HEK293 (cell line): ENCODE measurements around the gene BNIPL.

ENCODE experiments used
- KLF16 ChIP-seq: fragments of 450-650 bp; formaldehyde crosslinking; IDR thresholded peaks from 2 replicates; pipeline ENCODE4 v1.5.1; 2017; ENCODE audit warnings: missing biosample characterization, missing genetic modification characterization
- KLF9 ChIP-seq: fragments of 450-650 bp; formaldehyde crosslinking; IDR thresholded peaks from 2 replicates; pipeline ENCODE4 v1.5.1; 2016; ENCODE audit warnings: missing biosample characterization, missing genetic modification characterization, low read depth
- RBAK ChIP-seq: fragments of 450-650 bp; formaldehyde crosslinking; IDR thresholded peaks from 2 replicates; pipeline ENCODE4 v1.5.1; 2016; ENCODE audit warnings: missing biosample characterization, missing genetic modification characterization
- REPIN1 ChIP-seq: fragments of 450-650 bp; formaldehyde crosslinking; IDR thresholded peaks from 2 replicates; pipeline ENCODE4 v1.5.1; 2017; ENCODE audit warnings: missing biosample characterization, missing genetic modification characterization, low read depth
- ZBTB17 ChIP-seq: fragments of 450-650 bp; formaldehyde crosslinking; IDR thresholded peaks from 2 replicates; pipeline ENCODE4 v1.5.1; 2016; ENCODE audit warnings: missing biosample characterization, missing genetic modification characterization
- ZEB2 ChIP-seq: fragments of 450-650 bp; formaldehyde crosslinking; IDR thresholded peaks from 2 replicates; pipeline ENCODE4 v1.5.1; 2016; ENCODE audit warnings: missing biosample characterization, missing genetic modification characterization
- ZNF239 ChIP-seq: fragments of 450-650 bp; formaldehyde crosslinking; IDR thresholded peaks from 2 replicates; pipeline ENCODE4 v1.5.1; 2016; ENCODE audit warnings: missing biosample characterization, missing genetic modification characterization
- ZNF350 ChIP-seq: fragments of 450-650 bp; formaldehyde crosslinking; IDR thresholded peaks from 2 replicates; pipeline ENCODE4 v1.5.0; 2017; ENCODE audit warnings: missing biosample characterization, mild to moderate bottlenecking, missing genetic modification characterization
- ZNF561 ChIP-seq: fragments of 450-650 bp; IDR thresholded peaks from 2 replicates; pipeline ENCODE4 v1.5.1; 2018; ENCODE audit warnings: missing biosample characterization, missing genetic modification characterization, borderline replicate concordance
- ZNF664 ChIP-seq: fragments of 450-650 bp; formaldehyde crosslinking; IDR thresholded peaks from 2 replicates; pipeline ENCODE4 v1.5.1; 2016; ENCODE audit warnings: missing biosample characterization, missing genetic modification characterization
- ZNF707 ChIP-seq: fragments of 450-650 bp; formaldehyde crosslinking; IDR thresholded peaks from 2 replicates; pipeline ENCODE4 v1.5.1; 2016; ENCODE audit warnings: missing biosample characterization, missing genetic modification characterization
- ZNF76 ChIP-seq: fragments of 450-650 bp; formaldehyde crosslinking; IDR thresholded peaks from 2 replicates; pipeline ENCODE4; 2016; ENCODE audit warnings: low read depth, missing biosample characterization, missing genetic modification characterization, borderline replicate concordance
- ZNF768 ChIP-seq: fragments of 450-650 bp; formaldehyde crosslinking; IDR thresholded peaks from 2 replicates; pipeline ENCODE4 v1.5.1; 2018; ENCODE audit warnings: missing biosample characterization, mild to moderate bottlenecking, missing genetic modification characterization
- ZNF776 ChIP-seq: fragments of 450-650 bp; formaldehyde crosslinking; IDR thresholded peaks from 2 replicates; pipeline ENCODE4 v1.5.0; 2017; ENCODE audit warnings: missing biosample characterization, missing genetic modification characterization, borderline replicate concordance
- ZNF830 ChIP-seq: fragments of 450-650 bp; IDR thresholded peaks from 2 replicates; pipeline ENCODE4 v1.5.0; 2018; ENCODE audit warnings: missing biosample characterization, missing genetic modification characterization, low read depth, mild to moderate bottlenecking, moderate library complexity
- TF ChIP-seq, protein P1 (sequence below): fragments of 450-650 bp; formaldehyde crosslinking; IDR thresholded peaks from 2 replicates; pipeline ENCODE4 v1.5.1; 2016; ENCODE audit warnings: missing biosample characterization, missing genetic modification characterization
- TF ChIP-seq, protein P2 (sequence below): fragments of 450-650 bp; formaldehyde crosslinking; IDR thresholded peaks from 2 replicates; pipeline ENCODE4 v1.5.1; 2016; ENCODE audit warnings: missing biosample characterization, missing genetic modification characterization, borderline replicate concordance
- TF ChIP-seq, protein P3 (sequence below): fragments of 450-650 bp; formaldehyde crosslinking; IDR thresholded peaks from 2 replicates; pipeline ENCODE4 v1.5.1; 2016; ENCODE audit warnings: missing biosample characterization, missing genetic modification characterization
- TF ChIP-seq, protein P4 (sequence below): fragments of 450-650 bp; formaldehyde crosslinking; optimal IDR thresholded peaks from 2 replicates; pipeline ENCODE3; 2016; ENCODE audit warnings: missing biosample characterization, mild to moderate bottlenecking, missing genetic modification characterization
- TF ChIP-seq, protein P5 (sequence below): fragments of 450-650 bp; formaldehyde crosslinking; conservative IDR thresholded peaks from 2 replicates; pipeline ENCODE4 v1.5.1; 2016; ENCODE audit warnings: low read depth, missing biosample characterization, missing genetic modification characterization
- TF ChIP-seq, protein P6 (sequence below): fragments of 450-650 bp; formaldehyde crosslinking; IDR thresholded peaks from 2 replicates; pipeline ENCODE4 v1.5.0; 2017; ENCODE audit warnings: missing biosample characterization, missing genetic modification characterization, borderline replicate concordance
- TF ChIP-seq, protein P7 (sequence below): fragments of 450-650 bp; formaldehyde crosslinking; IDR thresholded peaks from 2 replicates; pipeline ENCODE4 v1.5.1; 2016; ENCODE audit warnings: missing biosample characterization, missing genetic modification characterization, low read depth

Gene BNIPL

DNA sequence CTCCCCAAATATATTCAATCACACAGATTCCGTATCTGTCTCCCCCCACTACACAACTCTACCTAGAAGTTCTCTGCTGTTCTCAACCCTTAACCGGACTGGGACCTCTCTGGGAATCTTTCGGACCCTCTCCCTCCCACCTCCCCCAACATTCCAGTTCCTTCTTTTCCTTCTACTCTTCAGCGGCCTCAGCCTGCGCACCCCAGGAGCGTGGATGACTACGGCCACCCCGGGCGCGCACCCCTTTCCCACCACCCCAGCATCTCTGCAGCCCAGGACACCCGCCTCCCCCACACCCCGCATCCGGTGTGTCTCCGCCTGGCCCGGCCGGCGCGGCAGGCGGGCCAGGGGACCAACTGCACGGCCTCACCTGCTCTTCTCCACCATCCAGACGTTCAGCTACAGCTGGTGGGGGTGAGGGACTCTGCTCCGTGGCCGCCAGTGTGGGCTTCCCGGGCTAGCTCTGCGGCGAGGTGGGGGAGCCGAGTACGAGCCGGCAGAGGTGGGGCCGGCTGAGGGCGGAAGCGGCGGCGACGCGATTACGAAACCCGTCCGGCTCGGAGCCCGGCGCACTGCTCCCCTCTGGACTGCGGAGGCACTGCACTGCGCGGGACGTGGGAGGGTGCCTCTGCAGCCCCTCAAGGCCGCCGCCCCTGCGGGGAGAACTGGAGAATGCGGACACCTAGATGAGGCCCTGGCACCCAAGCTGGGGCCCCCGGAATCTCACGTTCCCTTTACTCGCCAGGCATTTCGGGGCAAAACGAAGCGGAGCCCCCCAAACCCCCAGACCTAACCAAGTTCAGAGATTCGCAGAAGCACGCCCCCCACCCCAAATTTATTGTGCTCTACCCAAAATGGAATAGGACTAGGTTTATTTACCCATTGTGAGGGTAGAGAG lies 23.0 kb downstream of the BNIPL start, which contains the start of gene CDC42SE1 (continued):
- 0 out of 2 replicates have a peak, but pooled peaks have one; percentile 58 for TF ChIP-seq REPIN1
- TF ChIP-seq ZNF664 (tag by site-specific recombination) = no peak
- TF ChIP-seq, protein P1, sequence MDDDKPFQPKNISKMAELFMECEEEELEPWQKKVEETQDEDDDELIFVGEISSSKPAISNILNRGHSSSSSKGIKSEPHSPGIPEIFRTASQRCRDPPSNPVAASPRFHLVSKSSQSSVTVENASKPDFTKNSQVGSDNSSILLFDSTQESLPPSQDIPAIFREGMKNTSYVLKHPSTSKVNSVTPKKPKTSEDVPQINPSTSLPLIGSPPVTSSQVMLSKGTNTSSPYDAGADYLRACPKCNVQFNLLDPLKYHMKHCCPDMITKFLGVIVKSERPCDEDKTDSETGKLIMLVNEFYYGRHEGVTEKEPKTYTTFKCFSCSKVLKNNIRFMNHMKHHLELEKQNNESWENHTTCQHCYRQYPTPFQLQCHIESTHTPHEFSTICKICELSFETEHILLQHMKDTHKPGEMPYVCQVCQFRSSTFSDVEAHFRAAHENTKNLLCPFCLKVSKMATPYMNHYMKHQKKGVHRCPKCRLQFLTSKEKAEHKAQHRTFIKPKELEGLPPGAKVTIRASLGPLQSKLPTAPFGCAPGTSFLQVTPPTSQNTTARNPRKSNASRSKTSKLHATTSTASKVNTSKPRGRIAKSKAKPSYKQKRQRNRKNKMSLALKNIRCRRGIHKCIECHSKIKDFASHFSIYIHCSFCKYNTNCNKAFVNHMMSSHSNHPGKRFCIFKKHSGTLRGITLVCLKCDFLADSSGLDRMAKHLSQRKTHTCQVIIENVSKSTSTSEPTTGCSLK = no peak
- TF ChIP-seq, protein P2, sequence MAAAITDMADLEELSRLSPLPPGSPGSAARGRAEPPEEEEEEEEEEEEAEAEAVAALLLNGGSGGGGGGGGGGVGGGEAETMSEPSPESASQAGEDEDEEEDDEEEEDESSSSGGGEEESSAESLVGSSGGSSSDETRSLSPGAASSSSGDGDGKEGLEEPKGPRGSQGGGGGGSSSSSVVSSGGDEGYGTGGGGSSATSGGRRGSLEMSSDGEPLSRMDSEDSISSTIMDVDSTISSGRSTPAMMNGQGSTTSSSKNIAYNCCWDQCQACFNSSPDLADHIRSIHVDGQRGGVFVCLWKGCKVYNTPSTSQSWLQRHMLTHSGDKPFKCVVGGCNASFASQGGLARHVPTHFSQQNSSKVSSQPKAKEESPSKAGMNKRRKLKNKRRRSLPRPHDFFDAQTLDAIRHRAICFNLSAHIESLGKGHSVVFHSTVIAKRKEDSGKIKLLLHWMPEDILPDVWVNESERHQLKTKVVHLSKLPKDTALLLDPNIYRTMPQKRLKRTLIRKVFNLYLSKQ (tag by site-specific recombination) = no peak
- no peak for TF ChIP-seq ZNF350 (tag by site-specific recombination)
- TF ChIP-seq, protein P3, sequence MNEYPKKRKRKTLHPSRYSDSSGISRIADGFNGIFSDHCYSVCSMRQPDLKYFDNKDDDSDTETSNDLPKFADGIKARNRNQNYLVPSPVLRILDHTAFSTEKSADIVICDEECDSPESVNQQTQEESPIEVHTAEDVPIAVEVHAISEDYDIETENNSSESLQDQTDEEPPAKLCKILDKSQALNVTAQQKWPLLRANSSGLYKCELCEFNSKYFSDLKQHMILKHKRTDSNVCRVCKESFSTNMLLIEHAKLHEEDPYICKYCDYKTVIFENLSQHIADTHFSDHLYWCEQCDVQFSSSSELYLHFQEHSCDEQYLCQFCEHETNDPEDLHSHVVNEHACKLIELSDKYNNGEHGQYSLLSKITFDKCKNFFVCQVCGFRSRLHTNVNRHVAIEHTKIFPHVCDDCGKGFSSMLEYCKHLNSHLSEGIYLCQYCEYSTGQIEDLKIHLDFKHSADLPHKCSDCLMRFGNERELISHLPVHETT (tag by site-specific recombination) = peak; percentile 28; the same call in 1 of the 2 replicates
- peak; percentile 44; the same call in 1 of the 2 replicates for TF ChIP-seq ZBTB17 (tag by site-specific recombination)
- no peak for TF ChIP-seq ZNF776
- no peak for TF ChIP-seq ZNF239 (tag by site-specific recombination)
- no peak; the same call in none of the 2 replicates for TF ChIP-seq KLF16 (tag by site-specific recombination)
- TF ChIP-seq KLF9 (tag by site-specific recombination) = peak; percentile 73
- TF ChIP-seq, protein P4, sequence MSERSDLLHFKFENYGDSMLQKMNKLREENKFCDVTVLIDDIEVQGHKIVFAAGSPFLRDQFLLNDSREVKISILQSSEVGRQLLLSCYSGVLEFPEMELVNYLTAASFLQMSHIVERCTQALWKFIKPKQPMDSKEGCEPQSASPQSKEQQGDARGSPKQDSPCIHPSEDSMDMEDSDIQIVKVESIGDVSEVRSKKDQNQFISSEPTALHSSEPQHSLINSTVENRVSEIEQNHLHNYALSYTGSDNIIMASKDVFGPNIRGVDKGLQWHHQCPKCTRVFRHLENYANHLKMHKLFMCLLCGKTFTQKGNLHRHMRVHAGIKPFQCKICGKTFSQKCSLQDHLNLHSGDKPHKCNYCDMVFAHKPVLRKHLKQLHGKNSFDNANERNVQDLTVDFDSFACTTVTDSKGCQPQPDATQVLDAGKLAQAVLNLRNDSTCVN (tag by site-specific recombination) = peak; percentile 99
- TF ChIP-seq, protein P5, sequence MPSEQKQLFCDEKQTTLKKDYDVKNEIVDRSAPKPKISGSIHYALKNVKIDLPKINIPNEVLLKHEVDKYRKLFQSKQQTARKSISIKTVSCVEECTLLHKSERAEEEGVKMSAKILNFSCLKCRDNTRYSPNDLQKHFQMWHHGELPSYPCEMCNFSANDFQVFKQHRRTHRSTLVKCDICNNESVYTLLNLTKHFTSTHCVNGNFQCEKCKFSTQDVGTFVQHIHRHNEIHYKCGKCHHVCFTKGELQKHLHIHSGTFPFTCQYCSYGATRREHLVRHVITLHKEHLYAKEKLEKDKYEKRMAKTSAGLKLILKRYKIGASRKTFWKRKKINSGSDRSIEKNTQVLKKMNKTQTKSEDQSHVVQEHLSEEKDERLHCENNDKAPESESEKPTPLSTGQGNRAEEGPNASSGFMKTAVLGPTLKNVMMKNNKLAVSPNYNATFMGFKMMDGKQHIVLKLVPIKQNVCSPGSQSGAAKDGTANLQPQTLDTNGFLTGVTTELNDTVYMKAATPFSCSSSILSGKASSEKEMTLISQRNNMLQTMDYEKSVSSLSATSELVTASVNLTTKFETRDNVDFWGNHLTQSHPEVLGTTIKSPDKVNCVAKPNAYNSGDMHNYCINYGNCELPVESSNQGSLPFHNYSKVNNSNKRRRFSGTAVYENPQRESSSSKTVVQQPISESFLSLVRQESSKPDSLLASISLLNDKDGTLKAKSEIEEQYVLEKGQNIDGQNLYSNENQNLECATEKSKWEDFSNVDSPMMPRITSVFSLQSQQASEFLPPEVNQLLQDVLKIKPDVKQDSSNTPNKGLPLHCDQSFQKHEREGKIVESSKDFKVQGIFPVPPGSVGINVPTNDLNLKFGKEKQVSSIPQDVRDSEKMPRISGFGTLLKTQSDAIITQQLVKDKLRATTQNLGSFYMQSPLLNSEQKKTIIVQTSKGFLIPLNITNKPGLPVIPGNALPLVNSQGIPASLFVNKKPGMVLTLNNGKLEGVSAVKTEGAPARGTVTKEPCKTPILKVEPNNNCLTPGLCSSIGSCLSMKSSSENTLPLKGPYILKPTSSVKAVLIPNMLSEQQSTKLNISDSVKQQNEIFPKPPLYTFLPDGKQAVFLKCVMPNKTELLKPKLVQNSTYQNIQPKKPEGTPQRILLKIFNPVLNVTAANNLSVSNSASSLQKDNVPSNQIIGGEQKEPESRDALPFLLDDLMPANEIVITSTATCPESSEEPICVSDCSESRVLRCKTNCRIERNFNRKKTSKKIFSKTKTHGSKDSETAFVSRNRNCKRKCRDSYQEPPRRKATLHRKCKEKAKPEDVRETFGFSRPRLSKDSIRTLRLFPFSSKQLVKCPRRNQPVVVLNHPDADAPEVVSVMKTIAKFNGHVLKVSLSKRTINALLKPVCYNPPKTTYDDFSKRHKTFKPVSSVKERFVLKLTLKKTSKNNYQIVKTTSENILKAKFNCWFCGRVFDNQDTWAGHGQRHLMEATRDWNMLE (tag by site-specific recombination) = no peak
- no peak for TF ChIP-seq ZNF830 (tag by site-specific recombination)
- TF ChIP-seq, protein P6, sequence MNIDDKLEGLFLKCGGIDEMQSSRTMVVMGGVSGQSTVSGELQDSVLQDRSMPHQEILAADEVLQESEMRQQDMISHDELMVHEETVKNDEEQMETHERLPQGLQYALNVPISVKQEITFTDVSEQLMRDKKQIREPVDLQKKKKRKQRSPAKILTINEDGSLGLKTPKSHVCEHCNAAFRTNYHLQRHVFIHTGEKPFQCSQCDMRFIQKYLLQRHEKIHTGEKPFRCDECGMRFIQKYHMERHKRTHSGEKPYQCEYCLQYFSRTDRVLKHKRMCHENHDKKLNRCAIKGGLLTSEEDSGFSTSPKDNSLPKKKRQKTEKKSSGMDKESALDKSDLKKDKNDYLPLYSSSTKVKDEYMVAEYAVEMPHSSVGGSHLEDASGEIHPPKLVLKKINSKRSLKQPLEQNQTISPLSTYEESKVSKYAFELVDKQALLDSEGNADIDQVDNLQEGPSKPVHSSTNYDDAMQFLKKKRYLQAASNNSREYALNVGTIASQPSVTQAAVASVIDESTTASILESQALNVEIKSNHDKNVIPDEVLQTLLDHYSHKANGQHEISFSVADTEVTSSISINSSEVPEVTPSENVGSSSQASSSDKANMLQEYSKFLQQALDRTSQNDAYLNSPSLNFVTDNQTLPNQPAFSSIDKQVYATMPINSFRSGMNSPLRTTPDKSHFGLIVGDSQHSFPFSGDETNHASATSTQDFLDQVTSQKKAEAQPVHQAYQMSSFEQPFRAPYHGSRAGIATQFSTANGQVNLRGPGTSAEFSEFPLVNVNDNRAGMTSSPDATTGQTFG = no peak
- TF ChIP-seq, protein P7, sequence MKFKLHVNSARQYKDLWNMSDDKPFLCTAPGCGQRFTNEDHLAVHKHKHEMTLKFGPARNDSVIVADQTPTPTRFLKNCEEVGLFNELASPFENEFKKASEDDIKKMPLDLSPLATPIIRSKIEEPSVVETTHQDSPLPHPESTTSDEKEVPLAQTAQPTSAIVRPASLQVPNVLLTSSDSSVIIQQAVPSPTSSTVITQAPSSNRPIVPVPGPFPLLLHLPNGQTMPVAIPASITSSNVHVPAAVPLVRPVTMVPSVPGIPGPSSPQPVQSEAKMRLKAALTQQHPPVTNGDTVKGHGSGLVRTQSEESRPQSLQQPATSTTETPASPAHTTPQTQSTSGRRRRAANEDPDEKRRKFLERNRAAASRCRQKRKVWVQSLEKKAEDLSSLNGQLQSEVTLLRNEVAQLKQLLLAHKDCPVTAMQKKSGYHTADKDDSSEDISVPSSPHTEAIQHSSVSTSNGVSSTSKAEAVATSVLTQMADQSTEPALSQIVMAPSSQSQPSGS = peak; percentile 44; the same call in 1 of the 2 replicates
- TF ChIP-seq RBAK (tag by site-specific recombination) = no peak
- TF ChIP-seq ZNF768 (tag by site-specific recombination) = no peak
- peak; percentile 81 for TF ChIP-seq ZNF561 (tag by site-specific recombination)
- TF ChIP-seq ZNF76 (tag by site-specific recombination) = no peak; the same call in 1 of the 2 replicates
- TF ChIP-seq ZNF707 (tag by site-specific recombination) = no peak
- TF ChIP-seq ZEB2 (tag by site-specific recombination) = peak; percentile 91
